Upper lobe of left lung (tissue), 6 donors: Measurements from ENCODE around the gene R3HDM4. TPM values are rescaled to one million over a fixed set of nuclear protein-coding genes. Genes with fewer than 3 reads are reported as not detected.
A peak's percentile ranks its signal among the peaks of the same experiment; 100 is the strongest.
"Not testable (repeated sequence)": the region's sequence is repeated elsewhere in the genome, so short reads cannot be mapped to it uniquely, and the experiment has no call there.

Source experiments
- ATAC-seq, 2 donors: fragments of 200-7000 bp; cut with Tn5 transposase; one replicate each; pipeline ENCODE4 v1.9.1; 2022; ENCODE audit warnings: mild to moderate bottlenecking in 2 of 2, moderate library complexity in 2 of 2; ENCODE audit not compliant: low FRiP score in 2 of 2
- DNase-seq, 2 donors: peaks; one replicate each; pipeline ENCODE4 v3.0.0-alpha.2; 2019 to 2020
- H3K27ac ChIP-seq, 4 donors: fragments of 200-600 bp; sonication (generic); one replicate each; pipeline ENCODE4 v1.5.1; 2016 to 2019
- H3K27me3 ChIP-seq, 4 donors: fragments of 200-600 bp; sonication (generic); one replicate each; pipeline ENCODE4 v1.5.1; 2017 to 2019
- H3K36me3 ChIP-seq, 4 donors: fragments of 200-600 bp; sonication (generic); one replicate each; pipeline ENCODE4 v1.5.1; 2016 to 2019
- H3K4me1 ChIP-seq, 4 donors: fragments of 200-600 bp; sonication (generic); one replicate each; pipeline ENCODE4 v1.5.1; 2018 to 2019
- H3K4me3 ChIP-seq, 4 donors: fragments of 200-600 bp; sonication (generic); one replicate each; pipeline ENCODE4 v1.5.1; 2017 to 2019; ENCODE audit warnings: mild to moderate bottlenecking in 2 of 4, moderate library complexity in 1 of 4
- H3K9me3 ChIP-seq, 4 donors: fragments of 200-600 bp; sonication (generic); one replicate each; pipeline ENCODE4 v1.5.1; 2018 to 2019
- EP300 ChIP-seq, 4 donors: sonication (generic); formaldehyde crosslinking; IDR thresholded peaks; one replicate each; pipeline ENCODE4 v1.5.1; 2017; ENCODE audit warnings: antibody characterized with exemption in 4 of 4, control low read depth in 2 of 4
- POLR2A ChIP-seq, 4 donors: fragments of 450-650 bp; IDR thresholded peaks; one replicate each; pipeline ENCODE4 v1.5.1; 2016 to 2017; ENCODE audit warnings: antibody characterized with exemption in 4 of 4, mild to moderate bottlenecking in 2 of 4
- POLR2AphosphoS5 ChIP-seq, 2 donors: sonication (generic); formaldehyde crosslinking; IDR thresholded peaks; one replicate each; pipeline ENCODE4 v1.5.1; 2017; ENCODE audit warnings: antibody characterized with exemption in 2 of 2
- WGBS, 2 donors: methylation state at CpG; one replicate each; pipeline ENCODE4 v1.1.5; 2017 to 2018; 5-methylcytosine and 5-hydroxymethylcytosine counted together
- total RNA-seq, 6 donors: library from RNA; depleted of rRNA in 4 of 6; stranded (reverse); fragments of >200 nt in 4 of 6; gene quantifications; one replicate each; pipeline versions ENCODE4 v1.1.0 to v1.2.1, GENCODE V29; 2016 to 2021
- TF ChIP-seq, protein P1 (sequence below), 6 experiments: fragments of 450-650 bp in 4 of 6; fragments of 200-600 bp in 2 of 6; sonication (generic) in 2 of 6; IDR thresholded peaks; one replicate each; pipeline ENCODE4 v1.5.1; 2016 to 2019; ENCODE audit warnings: antibody characterized with exemption in 6 of 6
- donor health status: DM: no; HTN: no; CAD: no; lungs with moderate emphysema.
- donor health status: DM: no; HTN: yes; CAD: no; lungs with severe emphysema.

Gene R3HDM4
- total RNA-seq, 6 donors from 2014 or later: 39.6 to 71.2 (median 63.3) TPM

DNA sequence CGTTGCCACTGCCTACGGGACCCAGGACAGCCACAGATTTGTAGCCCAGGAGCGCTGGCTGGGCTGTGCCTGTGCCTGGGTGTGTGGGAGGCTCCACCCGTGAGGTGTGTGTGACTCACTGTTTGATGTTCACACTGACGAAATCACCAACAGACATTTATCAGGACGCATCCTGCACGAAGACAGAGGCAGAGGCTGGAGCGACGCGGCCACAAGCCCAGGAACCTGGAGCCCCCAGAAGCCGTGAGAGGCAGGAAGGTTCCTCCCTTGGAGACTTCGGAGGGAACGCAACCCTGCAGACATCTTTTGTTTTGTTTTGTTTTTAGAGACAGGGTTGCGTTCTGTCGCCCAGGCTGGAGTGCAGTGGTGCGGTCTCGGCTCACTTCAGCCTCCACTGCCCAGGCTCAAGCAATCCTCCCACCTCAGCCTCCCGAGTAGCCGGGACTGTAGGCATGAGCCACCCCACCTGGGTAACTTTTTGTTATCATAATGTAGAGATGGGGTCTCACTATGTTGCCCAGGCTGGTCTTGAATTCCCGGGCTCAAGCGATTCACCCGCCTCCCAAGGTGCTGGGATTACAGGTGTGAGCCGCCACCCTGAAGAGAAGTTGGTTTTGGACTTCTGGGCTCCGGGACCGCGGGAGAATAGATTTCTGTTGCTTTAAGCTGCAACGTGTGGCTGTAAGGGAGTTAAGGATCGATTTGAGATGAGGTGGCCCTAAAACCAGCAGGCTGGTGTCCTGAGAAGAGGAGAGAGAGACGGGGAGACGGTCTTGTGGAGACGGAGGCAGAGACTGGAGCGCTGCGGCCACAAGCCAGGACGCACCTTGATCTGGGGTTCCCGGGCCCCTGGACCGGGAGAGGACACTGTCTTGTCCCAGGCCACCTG is 46.2 kb upstream of the R3HDM4 start:
- Histone ChIP-seq H3K9me3 (no peaks in the 10 kb centered on the region), H3K4me1 (peaks cover 4 to 28% (median 18%) of the 10 kb centered on the region in 4 donors), H3K27me3 (no peaks in the 10 kb centered on the region), H3K4me3 (no peak overlapping the region), H3K36me3 (peaks cover 0 to 15% (median 6%) of the 10 kb centered on the region in 4 donors), H3K27ac (no peak overlapping the region)
- no peak for DNase-seq
- no peak for ATAC-seq
- WGBS, 2 donors: 89 to 90% methylated on average over 36 of the region's 36 CpGs
- TF ChIP-seq, protein P1, sequence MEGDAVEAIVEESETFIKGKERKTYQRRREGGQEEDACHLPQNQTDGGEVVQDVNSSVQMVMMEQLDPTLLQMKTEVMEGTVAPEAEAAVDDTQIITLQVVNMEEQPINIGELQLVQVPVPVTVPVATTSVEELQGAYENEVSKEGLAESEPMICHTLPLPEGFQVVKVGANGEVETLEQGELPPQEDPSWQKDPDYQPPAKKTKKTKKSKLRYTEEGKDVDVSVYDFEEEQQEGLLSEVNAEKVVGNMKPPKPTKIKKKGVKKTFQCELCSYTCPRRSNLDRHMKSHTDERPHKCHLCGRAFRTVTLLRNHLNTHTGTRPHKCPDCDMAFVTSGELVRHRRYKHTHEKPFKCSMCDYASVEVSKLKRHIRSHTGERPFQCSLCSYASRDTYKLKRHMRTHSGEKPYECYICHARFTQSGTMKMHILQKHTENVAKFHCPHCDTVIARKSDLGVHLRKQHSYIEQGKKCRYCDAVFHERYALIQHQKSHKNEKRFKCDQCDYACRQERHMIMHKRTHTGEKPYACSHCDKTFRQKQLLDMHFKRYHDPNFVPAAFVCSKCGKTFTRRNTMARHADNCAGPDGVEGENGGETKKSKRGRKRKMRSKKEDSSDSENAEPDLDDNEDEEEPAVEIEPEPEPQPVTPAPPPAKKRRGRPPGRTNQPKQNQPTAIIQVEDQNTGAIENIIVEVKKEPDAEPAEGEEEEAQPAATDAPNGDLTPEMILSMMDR (IDR thresholded peaks at IDR 0.05): no peak
- TF ChIP-seq POLR2AphosphoS5 (IDR thresholded peaks at IDR 0.05) (no peak), EP300 (IDR thresholded peaks at IDR 0.05) (no peak), POLR2A (IDR thresholded peaks at IDR 0.05) (no peak)

DNA sequence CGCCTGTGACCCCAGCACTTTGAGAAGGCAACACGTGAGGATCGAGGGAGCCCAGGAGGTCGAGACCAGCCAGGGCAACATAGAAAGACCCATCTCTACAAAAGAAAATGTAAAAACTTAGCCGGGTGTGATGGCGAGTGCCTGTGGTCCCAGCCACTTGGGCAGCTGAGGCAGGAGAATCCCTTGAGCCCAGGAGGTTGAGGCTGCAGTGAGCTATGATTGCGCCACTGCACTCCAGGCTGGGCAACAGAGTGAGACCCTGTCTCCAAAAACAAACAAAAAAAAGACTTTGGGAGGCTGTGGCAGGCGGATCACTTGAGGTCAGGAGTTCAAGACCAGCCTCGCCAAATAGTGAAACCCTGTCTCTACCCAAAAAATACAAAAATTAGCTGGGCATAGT is 44.6 kb upstream of the R3HDM4 start:
- 90 to 95% methylated on average over 9 of the region's 9 CpGs for WGBS, 2 donors
- not testable (repeated sequence) for DNase-seq, ATAC-seq, H3K27me3 ChIP-seq, H3K27ac ChIP-seq, H3K4me3 ChIP-seq, H3K9me3 ChIP-seq
- Histone ChIP-seq H3K36me3 (peaks cover 0 to 15% (median 2%) of the 10 kb centered on the region in 4 donors), H3K4me1 (peaks cover 20 to 41% (median 32%) of the 10 kb centered on the region in 4 donors)

DNA sequence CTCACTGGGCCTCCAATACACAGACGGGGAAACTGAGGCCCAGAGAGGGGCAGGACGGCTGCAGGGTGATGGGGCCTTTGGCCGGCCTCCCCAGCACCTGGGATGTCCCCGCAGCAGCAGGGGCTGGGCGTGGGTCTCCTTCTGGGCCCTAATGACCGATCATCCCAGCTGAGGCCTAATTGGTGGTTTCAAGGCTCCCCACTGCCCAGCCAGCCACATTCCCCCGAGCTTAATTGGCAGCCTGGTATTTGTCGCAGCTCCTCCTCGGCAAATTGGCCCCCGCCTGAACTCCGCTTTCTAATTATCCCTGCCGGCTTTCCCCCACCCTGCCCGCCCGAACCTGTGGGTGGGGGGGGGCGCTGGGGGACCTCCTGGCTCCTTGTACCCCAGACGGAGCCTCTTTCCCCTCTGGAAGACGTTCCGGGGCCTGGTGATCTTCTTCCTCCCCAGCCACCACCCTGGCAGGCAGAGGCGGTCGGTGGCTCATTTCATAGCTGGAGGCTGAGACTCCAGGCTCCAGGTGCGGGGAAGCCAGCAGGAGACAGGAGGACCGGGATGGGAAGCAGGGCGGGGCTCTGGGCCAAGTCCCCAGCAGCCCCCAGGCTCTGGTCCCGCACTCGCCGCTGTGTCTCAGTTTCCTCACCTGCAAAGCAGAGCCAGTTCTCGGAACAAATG is 43.9 kb upstream of the R3HDM4 start:
- no peaks in the 10 kb centered on the region for H3K27me3 ChIP-seq
- H3K9me3 ChIP-seq: no peaks in the 10 kb centered on the region
- TF ChIP-seq POLR2AphosphoS5 (IDR thresholded peaks at IDR 0.05) (no peak), EP300 (IDR thresholded peaks at IDR 0.05) (no peak), POLR2A (IDR thresholded peaks at IDR 0.05) (no peak)
- TF ChIP-seq, protein P1 (IDR thresholded peaks at IDR 0.05): no peak
- WGBS, 2 donors: 77 to 81% methylated on average over 9 to 26 of the region's 27 CpGs
- H3K4me1 ChIP-seq: peaks cover 18 to 38% (median 35%) of the 10 kb centered on the region in 4 donors
- no peak overlapping the region for H3K4me3 ChIP-seq
- H3K36me3 ChIP-seq: peaks cover 0 to 15% (median 2%) of the 10 kb centered on the region in 4 donors
- no peak overlapping the region for H3K27ac ChIP-seq
- no peak for ATAC-seq
- DNase-seq: no peak

DNA sequence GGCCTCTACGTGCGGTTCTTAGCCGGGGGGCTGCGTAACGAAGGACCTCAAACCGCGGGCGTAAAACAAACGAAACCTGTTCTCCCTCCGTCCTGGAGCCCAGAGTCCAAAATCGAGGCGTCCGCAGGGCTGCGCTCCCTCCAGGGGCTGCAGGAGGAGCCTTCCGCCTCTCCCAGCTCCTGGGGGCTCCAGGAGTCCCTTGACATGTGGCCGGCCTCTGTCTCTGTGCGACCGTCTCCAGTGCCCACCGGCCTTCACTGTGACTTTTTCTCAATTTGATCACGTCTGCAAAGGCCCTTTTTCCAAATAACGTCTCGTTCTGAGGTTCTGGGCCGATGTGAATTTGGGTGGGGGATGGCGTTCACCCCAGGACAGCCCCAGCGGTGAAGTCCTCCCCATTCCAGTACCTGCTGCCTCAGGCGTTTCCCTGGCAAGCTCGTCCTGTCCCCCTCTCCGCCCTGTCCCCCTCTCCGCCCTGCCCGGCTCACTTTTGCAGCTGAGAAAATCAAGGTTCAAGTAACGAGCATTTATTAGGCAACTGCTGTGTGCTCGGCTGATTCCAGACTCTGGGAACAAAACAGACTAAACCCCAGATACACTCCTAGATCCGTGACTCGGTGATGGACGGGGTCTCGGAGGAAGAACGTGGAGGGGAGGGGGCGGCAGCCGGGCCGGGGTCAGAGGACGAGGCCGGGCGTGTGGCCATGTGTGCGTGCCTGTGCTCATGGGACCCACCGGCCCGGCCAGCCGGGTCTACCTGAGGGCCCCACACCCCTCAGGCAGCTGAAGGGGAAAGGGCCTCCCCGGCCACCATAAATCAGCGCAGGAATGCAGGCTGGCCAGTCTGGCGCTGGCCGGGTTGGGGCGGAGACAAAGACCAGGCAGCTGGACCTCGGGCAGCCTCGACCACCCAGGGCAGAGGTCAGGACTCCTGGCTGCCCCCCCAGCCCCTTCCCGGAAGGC is 43.1 kb upstream of the R3HDM4 start:
- no peak for ATAC-seq
- H3K4me1 ChIP-seq: peaks cover 17 to 31% (median 30%) of the 10 kb centered on the region in 4 donors
- H3K36me3 ChIP-seq: peaks cover 0 to 13% (median 2%) of the 10 kb centered on the region in 4 donors
- no peaks in the 10 kb centered on the region for H3K27me3 ChIP-seq
- 88 to 94% methylated on average over 38 to 52 of the region's 55 CpGs for WGBS, 2 donors
- no peak overlapping the region for H3K27ac ChIP-seq
- no peaks in the 10 kb centered on the region for H3K9me3 ChIP-seq
- DNase-seq: peak in 1 of 2 donors; percentile 76
- H3K4me3 ChIP-seq: no peak overlapping the region
- TF ChIP-seq POLR2A (IDR thresholded peaks at IDR 0.05) (no peak), EP300 (IDR thresholded peaks at IDR 0.05) (no peak), POLR2AphosphoS5 (IDR thresholded peaks at IDR 0.05) (no peak)
- TF ChIP-seq, protein P1 (IDR thresholded peaks at IDR 0.05): no peak
